HepG2 (cell line): ENCODE results near the gene ERBB3. TPM values are rescaled to one million over a fixed set of nuclear protein-coding genes. Genes with fewer than 3 reads are reported as not detected.

Experiments
- BCL6 ChIP-seq: IDR thresholded peaks from 2 replicates; pipeline ENCODE4 v1.6.1; 2016; ENCODE audit warnings: missing genetic modification reagents, missing compliant biosample characterization
- DNMT1 ChIP-seq: sonication (generic); formaldehyde crosslinking; IDR thresholded peaks from 2 replicates; pipeline ENCODE4 v1.5.1; 2020; ENCODE audit warnings: mild to moderate bottlenecking, missing genetic modification reagents
- FIP1L1 ChIP-seq: fragments of 200-400 bp; formaldehyde crosslinking; IDR thresholded peaks from 2 replicates; pipeline ENCODE4 v1.6.1; 2018; ENCODE audit warnings: low read depth, mild to moderate bottlenecking, low read length, moderate library complexity, borderline replicate concordance; ENCODE audit not compliant: insufficient read depth
- NFE2L2 ChIP-seq: fragments of 150-350 bp; IDR thresholded peaks from 2 replicates; pipeline ENCODE4 v1.6.1; 2014; ENCODE audit warnings: low read length
- SCMH1 ChIP-seq: sonication (generic); formaldehyde crosslinking; IDR thresholded peaks from 2 replicates; pipeline ENCODE4 v1.9.0; 2021; ENCODE audit warnings: missing genetic modification reagents, mild to moderate bottlenecking, borderline replicate concordance
- WIZ ChIP-seq: sonication (generic); formaldehyde crosslinking; IDR thresholded peaks from 2 replicates; pipeline ENCODE4 v1.5.1; 2020; ENCODE audit warnings: mild to moderate bottlenecking, missing genetic modification reagents
- ZBTB1 ChIP-seq: sonication (generic); formaldehyde crosslinking; IDR thresholded peaks from 2 replicates; pipeline ENCODE4 v1.4.0; 2020; ENCODE audit warnings: missing genetic modification reagents, borderline replicate concordance
- ZBTB33 ChIP-seq: sonication (generic); formaldehyde crosslinking; IDR thresholded peaks from 2 replicates; pipeline ENCODE4 v1.4.0; 2020; ENCODE audit warnings: missing genetic modification reagents
- ZKSCAN5 ChIP-seq: sonication (generic); formaldehyde crosslinking; IDR thresholded peaks from 2 replicates; pipeline ENCODE4 v1.5.1; 2020; ENCODE audit warnings: mild to moderate bottlenecking, missing genetic modification reagents
- ZNF260 ChIP-seq: sonication (generic); formaldehyde crosslinking; IDR thresholded peaks from 2 replicates; pipeline ENCODE4 v1.4.0; 2020; ENCODE audit warnings: missing genetic modification reagents, low read depth, mild to moderate bottlenecking, borderline replicate concordance
- ZNF576 ChIP-seq: sonication (generic); formaldehyde crosslinking; IDR thresholded peaks from 2 replicates; pipeline ENCODE4 v1.4.0; 2020; ENCODE audit warnings: mild to moderate bottlenecking, missing genetic modification reagents
- ZNF709 ChIP-seq: sonication (generic); formaldehyde crosslinking; IDR thresholded peaks from 2 replicates; pipeline ENCODE4 v1.5.0; 2020; ENCODE audit warnings: mild to moderate bottlenecking, missing genetic modification reagents
- polyA plus RNA-seq, 8 experiments: library from polyadenylated mRNA; depleted of rRNA in 3 of 8; stranded (reverse) in 7 of 8; unstranded in 1 of 8; fragments of >200 nt; fragmentation: Illumina TruSeq in 4 of 8; extraction: Trizol in 4 of 8; gene quantifications; 2 replicates each; pipeline versions ENCODE4 v1.2.1 to v1.2.3, GENCODE V29; 2011 to 2016; ENCODE audit warnings: low read depth in 4 of 8, missing spikeins in 1 of 8, mixed read lengths in 1 of 8; ENCODE audit not compliant: insufficient read depth in 1 of 8
- total RNA-seq, 5 experiments: library from RNA; depleted of rRNA; stranded (reverse); fragments of >200 nt; fragmentation: Illumina TruSeq; extraction: Trizol; gene quantifications; 2 replicates each; pipeline ENCODE4 v1.2.3, GENCODE V29; 2016; ENCODE audit warnings: low read depth in 1 of 5
- TF ChIP-seq, protein P1 (sequence below): sonication (generic); formaldehyde crosslinking; IDR thresholded peaks from 2 replicates; pipeline ENCODE4 v1.5.0; 2020; ENCODE audit warnings: mild to moderate bottlenecking, missing genetic modification reagents, borderline replicate concordance
- TF ChIP-seq, protein P2 (sequence below): sonication (generic); formaldehyde crosslinking; IDR thresholded peaks from 2 replicates; pipeline ENCODE4 v1.4.0; 2020; ENCODE audit warnings: missing genetic modification reagents, borderline replicate concordance
- TF ChIP-seq, protein P3 (sequence below): sonication (generic); formaldehyde crosslinking; conservative IDR thresholded peaks from 2 replicates; pipeline ENCODE4 v1.4.0; 2020; ENCODE audit warnings: mild to moderate bottlenecking, missing genetic modification reagents, moderate library complexity

The ERBB3 gene
- total and polyA plus RNA-seq, 2 of the 13 experiments (the other 11 are each of a cell fraction or from before 2014, with no cell fraction given) = 93.6 to 358 TPM

GRCh38 chr12:56038022-56038655 lies 41.8 kb upstream of the ERBB3 start (continued):
- TF ChIP-seq ZBTB33 = no peak
- no peak for TF ChIP-seq SCMH1 (CRISPR knock-in tag)
- TF ChIP-seq ZNF709 (CRISPR knock-in tag) = 0 out of 2 replicates have a peak, but pooled peaks have one; percentile 46
- TF ChIP-seq WIZ (CRISPR knock-in tag) = no peak
- TF ChIP-seq, protein P1, sequence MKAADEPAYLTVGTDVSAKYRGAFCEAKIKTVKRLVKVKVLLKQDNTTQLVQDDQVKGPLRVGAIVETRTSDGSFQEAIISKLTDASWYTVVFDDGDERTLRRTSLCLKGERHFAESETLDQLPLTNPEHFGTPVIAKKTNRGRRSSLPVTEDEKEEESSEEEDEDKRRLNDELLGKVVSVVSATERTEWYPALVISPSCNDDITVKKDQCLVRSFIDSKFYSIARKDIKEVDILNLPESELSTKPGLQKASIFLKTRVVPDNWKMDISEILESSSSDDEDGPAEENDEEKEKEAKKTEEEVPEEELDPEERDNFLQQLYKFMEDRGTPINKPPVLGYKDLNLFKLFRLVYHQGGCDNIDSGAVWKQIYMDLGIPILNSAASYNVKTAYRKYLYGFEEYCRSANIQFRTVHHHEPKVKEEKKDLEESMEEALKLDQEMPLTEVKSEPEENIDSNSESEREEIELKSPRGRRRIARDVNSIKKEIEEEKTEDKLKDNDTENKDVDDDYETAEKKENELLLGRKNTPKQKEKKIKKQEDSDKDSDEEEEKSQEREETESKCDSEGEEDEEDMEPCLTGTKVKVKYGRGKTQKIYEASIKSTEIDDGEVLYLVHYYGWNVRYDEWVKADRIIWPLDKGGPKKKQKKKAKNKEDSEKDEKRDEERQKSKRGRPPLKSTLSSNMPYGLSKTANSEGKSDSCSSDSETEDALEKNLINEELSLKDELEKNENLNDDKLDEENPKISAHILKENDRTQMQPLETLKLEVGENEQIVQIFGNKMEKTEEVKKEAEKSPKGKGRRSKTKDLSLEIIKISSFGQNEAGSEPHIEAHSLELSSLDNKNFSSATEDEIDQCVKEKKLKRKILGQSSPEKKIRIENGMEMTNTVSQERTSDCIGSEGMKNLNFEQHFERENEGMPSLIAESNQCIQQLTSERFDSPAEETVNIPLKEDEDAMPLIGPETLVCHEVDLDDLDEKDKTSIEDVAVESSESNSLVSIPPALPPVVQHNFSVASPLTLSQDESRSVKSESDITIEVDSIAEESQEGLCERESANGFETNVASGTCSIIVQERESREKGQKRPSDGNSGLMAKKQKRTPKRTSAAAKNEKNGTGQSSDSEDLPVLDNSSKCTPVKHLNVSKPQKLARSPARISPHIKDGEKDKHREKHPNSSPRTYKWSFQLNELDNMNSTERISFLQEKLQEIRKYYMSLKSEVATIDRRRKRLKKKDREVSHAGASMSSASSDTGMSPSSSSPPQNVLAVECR (CRISPR knock-in tag) = no peak
- TF ChIP-seq, protein P2, sequence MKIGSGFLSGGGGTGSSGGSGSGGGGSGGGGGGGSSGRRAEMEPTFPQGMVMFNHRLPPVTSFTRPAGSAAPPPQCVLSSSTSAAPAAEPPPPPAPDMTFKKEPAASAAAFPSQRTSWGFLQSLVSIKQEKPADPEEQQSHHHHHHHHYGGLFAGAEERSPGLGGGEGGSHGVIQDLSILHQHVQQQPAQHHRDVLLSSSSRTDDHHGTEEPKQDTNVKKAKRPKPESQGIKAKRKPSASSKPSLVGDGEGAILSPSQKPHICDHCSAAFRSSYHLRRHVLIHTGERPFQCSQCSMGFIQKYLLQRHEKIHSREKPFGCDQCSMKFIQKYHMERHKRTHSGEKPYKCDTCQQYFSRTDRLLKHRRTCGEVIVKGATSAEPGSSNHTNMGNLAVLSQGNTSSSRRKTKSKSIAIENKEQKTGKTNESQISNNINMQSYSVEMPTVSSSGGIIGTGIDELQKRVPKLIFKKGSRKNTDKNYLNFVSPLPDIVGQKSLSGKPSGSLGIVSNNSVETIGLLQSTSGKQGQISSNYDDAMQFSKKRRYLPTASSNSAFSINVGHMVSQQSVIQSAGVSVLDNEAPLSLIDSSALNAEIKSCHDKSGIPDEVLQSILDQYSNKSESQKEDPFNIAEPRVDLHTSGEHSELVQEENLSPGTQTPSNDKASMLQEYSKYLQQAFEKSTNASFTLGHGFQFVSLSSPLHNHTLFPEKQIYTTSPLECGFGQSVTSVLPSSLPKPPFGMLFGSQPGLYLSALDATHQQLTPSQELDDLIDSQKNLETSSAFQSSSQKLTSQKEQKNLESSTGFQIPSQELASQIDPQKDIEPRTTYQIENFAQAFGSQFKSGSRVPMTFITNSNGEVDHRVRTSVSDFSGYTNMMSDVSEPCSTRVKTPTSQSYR (CRISPR knock-in tag) = peak; percentile 81
- no peak for TF ChIP-seq ZKSCAN5
- no peak for TF ChIP-seq NFE2L2
- TF ChIP-seq BCL6 (CRISPR knock-in tag) = no peak
- no peak for TF ChIP-seq ZNF576
- TF ChIP-seq DNMT1 (CRISPR knock-in tag) = no peak
- TF ChIP-seq, protein P3, sequence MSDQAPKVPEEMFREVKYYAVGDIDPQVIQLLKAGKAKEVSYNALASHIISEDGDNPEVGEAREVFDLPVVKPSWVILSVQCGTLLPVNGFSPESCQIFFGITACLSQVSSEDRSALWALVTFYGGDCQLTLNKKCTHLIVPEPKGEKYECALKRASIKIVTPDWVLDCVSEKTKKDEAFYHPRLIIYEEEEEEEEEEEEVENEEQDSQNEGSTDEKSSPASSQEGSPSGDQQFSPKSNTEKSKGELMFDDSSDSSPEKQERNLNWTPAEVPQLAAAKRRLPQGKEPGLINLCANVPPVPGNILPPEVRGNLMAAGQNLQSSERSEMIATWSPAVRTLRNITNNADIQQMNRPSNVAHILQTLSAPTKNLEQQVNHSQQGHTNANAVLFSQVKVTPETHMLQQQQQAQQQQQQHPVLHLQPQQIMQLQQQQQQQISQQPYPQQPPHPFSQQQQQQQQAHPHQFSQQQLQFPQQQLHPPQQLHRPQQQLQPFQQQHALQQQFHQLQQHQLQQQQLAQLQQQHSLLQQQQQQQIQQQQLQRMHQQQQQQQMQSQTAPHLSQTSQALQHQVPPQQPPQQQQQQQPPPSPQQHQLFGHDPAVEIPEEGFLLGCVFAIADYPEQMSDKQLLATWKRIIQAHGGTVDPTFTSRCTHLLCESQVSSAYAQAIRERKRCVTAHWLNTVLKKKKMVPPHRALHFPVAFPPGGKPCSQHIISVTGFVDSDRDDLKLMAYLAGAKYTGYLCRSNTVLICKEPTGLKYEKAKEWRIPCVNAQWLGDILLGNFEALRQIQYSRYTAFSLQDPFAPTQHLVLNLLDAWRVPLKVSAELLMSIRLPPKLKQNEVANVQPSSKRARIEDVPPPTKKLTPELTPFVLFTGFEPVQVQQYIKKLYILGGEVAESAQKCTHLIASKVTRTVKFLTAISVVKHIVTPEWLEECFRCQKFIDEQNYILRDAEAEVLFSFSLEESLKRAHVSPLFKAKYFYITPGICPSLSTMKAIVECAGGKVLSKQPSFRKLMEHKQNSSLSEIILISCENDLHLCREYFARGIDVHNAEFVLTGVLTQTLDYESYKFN (CRISPR knock-in tag) = peak; percentile 48
- TF ChIP-seq FIP1L1 = no peak
- no peak for TF ChIP-seq ZBTB1 (CRISPR knock-in tag)
- TF ChIP-seq ZNF260 (CRISPR knock-in tag) = no peak
